RPMI8226 (cell line): ENCODE results near the gene ARHGAP44.

Source experiments
- DNase-seq: peaks from one replicate; pipeline ENCODE4 v3.0.0-alpha.2; 2015

ARHGAP44 gene

GRCh38 chr17:12789481-12790248, at the start of gene ARHGAP44:
Gene ARHGAP44, plus strand, starts transcription at chr17:12789498. Its CDS starts 341 bp downstream, at chr17:12789839.
- peak; percentile 12 for DNase-seq

- no peak for DNase-seq
Measured at GRCh38 chr17:12739500-12739899, 49.8 kb upstream of the ARHGAP44 start.

GRCh38 chr17:12743046-12743445, 46.3 kb upstream of the ARHGAP44 start:
- no peak for DNase-seq

- no peak for DNase-seq
Measured at GRCh38 chr17:12744298-12744697, 45.0 kb upstream of the ARHGAP44 start.

- no peak for DNase-seq
Measured at GRCh38 chr17:12744786-12745185, 44.5 kb upstream of the ARHGAP44 start.

- DNase-seq = no peak
Measured at GRCh38 chr17:12745486-12745885, 43.8 kb upstream of the ARHGAP44 start.

- no peak for DNase-seq
Measured at GRCh38 chr17:12756786-12757185, 32.5 kb upstream of the ARHGAP44 start.

GRCh38 chr17:12759090-12759489, 30.2 kb upstream of the ARHGAP44 start:
- DNase-seq = no peak

GRCh38 chr17:12765548-12765947, 23.8 kb upstream of the ARHGAP44 start:
- DNase-seq = no peak

GRCh38 chr17:12768255-12768654, 21.0 kb upstream of the ARHGAP44 start:
- no peak for DNase-seq

- no peak for DNase-seq
Measured at GRCh38 chr17:12769981-12770380, 19.3 kb upstream of the ARHGAP44 start.

GRCh38 chr17:12773153-12773552, 16.1 kb upstream of the ARHGAP44 start:
- DNase-seq = no peak

- peak; percentile 22 for DNase-seq
Measured at GRCh38 chr17:12789075-12789480, 220 bp upstream of the ARHGAP44 start.

GRCh38 chr17:12790249-12791106, 1.2 kb downstream of the ARHGAP44 start:
- DNase-seq = no peak

GRCh38 chr17:12794919-12795532, 5.7 kb downstream of the ARHGAP44 start:
- DNase-seq = no peak

GRCh38 chr17:12800855-12801365, 11.6 kb downstream of the ARHGAP44 start:
- no peak for DNase-seq

GRCh38 chr17:12806630-12807029, 17.3 kb downstream of the ARHGAP44 start:
- DNase-seq = no peak

- DNase-seq = no peak
Measured at GRCh38 chr17:12808723-12809122, 19.4 kb downstream of the ARHGAP44 start.

GRCh38 chr17:12812877-12813276, 23.6 kb downstream of the ARHGAP44 start:
- DNase-seq = no peak

GRCh38 chr17:12813664-12814063, 24.4 kb downstream of the ARHGAP44 start:
- DNase-seq = no peak

- no peak for DNase-seq
Measured at GRCh38 chr17:12814718-12815117, 25.4 kb downstream of the ARHGAP44 start.

- peak; percentile 3 for DNase-seq
Measured at GRCh38 chr17:12815642-12816141, 26.4 kb downstream of the ARHGAP44 start.

- DNase-seq = no peak
Measured at GRCh38 chr17:12821376-12821940, 32.2 kb downstream of the ARHGAP44 start.
